H1 (cell line): ENCODE results near the gene C11orf65. TPM values are rescaled to one million over a fixed set of nuclear protein-coding genes. Genes with fewer than 3 reads are reported as not detected.

Source experiments
- BCL11A ChIP-seq, 2 experiments: IDR thresholded peaks; one replicate each; pipeline ENCODE4 v1.6.1; 2011; ENCODE audit warnings: low read depth in 2 of 2, low read length in 2 of 2, mild to moderate bottlenecking in 2 of 2
- KDM4A ChIP-seq: IDR thresholded peaks from one replicate; pipeline ENCODE4 v1.7.1; 2012; ENCODE audit warnings: low read depth, mild to moderate bottlenecking, moderate library complexity, low read length, inconsistent platforms; ENCODE audit not compliant: severe bottlenecking
- RBBP5 ChIP-seq: IDR thresholded peaks from 2 replicates; pipeline ENCODE4 v1.7.1; 2012; ENCODE audit warnings: low read depth, mild to moderate bottlenecking, inconsistent platforms, low read length, moderate library complexity, borderline replicate concordance
- RFX5 ChIP-seq: IDR thresholded peaks from 2 replicates; pipeline ENCODE4 v1.6.1; 2011; ENCODE audit warnings: low read depth, low read length, improper control_type of control experiment, borderline replicate concordance
- ZNF274 ChIP-seq: IDR thresholded peaks from 2 replicates; pipeline ENCODE4 v1.7.0; 2012; ENCODE audit warnings: low read length, borderline replicate concordance; ENCODE audit errors: extremely low read depth
- polyA plus RNA-seq, 7 experiments: library from polyadenylated mRNA; depleted of rRNA in 3 of 7; stranded (reverse) in 5 of 7; unstranded in 2 of 7; fragments of >200 nt in 5 of 7; fragments of 200-250 nt in 2 of 7; gene quantifications; 1 replicate in 5 of 7; 2 replicates in 1 of 7; 4 replicates in 1 of 7; pipeline versions ENCODE4 v1.2.1 to v1.2.3, GENCODE V29; 2011 to 2013; ENCODE audit warnings: missing spikeins in 2 of 7, mixed read lengths in 2 of 7
- total RNA-seq: library from RNA; stranded (reverse); fragmentation: NEBNext Ultra II Directional; extraction: Animal tissue kit (Norgen Biotek cat#: 25700); gene quantifications from 2 replicates; pipeline ENCODE4 v1.2.1, GENCODE V29; 2021
- TF ChIP-seq, protein P1 (sequence below): fragments of 300-600 bp; sonication (generic); IDR thresholded peaks from 2 replicates; pipeline ENCODE4 v1.7.1; 2012; ENCODE audit warnings: low read length, moderate library complexity, mild to moderate bottlenecking, inconsistent platforms; ENCODE audit not compliant: insufficient replicate concordance
- TF ChIP-seq, protein P2 (sequence below): IDR thresholded peaks from 2 replicates; pipeline ENCODE4 v1.6.1; 2011; ENCODE audit warnings: low read length, improper control_type of control experiment

The C11orf65 gene
- total and polyA plus RNA-seq, 2 of the 8 experiments (the other 6 are each of a cell fraction or from before 2014, with no cell fraction given), result 0.14 to 0.22 TPM

DNA sequence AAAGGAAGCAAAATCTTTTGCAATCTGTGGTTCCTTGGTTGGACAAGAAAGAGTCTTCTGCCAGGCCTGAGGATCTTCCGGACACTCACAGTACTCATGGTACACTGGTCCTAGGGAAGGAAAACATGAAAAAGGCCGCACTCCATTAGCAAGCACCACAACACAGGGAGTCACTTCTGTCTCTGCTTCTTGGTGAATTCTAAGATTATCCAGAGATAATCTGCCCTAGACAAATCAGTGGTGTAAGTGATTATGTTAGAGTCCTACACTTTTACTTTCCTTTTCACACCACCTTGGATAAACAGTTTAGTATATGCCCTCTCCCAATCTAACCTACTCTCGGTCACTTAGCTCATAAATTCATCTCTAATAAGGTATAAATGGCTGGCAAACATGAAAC is 19.0 kb upstream of the C11orf65 start (continued):
- TF ChIP-seq, protein P1, sequence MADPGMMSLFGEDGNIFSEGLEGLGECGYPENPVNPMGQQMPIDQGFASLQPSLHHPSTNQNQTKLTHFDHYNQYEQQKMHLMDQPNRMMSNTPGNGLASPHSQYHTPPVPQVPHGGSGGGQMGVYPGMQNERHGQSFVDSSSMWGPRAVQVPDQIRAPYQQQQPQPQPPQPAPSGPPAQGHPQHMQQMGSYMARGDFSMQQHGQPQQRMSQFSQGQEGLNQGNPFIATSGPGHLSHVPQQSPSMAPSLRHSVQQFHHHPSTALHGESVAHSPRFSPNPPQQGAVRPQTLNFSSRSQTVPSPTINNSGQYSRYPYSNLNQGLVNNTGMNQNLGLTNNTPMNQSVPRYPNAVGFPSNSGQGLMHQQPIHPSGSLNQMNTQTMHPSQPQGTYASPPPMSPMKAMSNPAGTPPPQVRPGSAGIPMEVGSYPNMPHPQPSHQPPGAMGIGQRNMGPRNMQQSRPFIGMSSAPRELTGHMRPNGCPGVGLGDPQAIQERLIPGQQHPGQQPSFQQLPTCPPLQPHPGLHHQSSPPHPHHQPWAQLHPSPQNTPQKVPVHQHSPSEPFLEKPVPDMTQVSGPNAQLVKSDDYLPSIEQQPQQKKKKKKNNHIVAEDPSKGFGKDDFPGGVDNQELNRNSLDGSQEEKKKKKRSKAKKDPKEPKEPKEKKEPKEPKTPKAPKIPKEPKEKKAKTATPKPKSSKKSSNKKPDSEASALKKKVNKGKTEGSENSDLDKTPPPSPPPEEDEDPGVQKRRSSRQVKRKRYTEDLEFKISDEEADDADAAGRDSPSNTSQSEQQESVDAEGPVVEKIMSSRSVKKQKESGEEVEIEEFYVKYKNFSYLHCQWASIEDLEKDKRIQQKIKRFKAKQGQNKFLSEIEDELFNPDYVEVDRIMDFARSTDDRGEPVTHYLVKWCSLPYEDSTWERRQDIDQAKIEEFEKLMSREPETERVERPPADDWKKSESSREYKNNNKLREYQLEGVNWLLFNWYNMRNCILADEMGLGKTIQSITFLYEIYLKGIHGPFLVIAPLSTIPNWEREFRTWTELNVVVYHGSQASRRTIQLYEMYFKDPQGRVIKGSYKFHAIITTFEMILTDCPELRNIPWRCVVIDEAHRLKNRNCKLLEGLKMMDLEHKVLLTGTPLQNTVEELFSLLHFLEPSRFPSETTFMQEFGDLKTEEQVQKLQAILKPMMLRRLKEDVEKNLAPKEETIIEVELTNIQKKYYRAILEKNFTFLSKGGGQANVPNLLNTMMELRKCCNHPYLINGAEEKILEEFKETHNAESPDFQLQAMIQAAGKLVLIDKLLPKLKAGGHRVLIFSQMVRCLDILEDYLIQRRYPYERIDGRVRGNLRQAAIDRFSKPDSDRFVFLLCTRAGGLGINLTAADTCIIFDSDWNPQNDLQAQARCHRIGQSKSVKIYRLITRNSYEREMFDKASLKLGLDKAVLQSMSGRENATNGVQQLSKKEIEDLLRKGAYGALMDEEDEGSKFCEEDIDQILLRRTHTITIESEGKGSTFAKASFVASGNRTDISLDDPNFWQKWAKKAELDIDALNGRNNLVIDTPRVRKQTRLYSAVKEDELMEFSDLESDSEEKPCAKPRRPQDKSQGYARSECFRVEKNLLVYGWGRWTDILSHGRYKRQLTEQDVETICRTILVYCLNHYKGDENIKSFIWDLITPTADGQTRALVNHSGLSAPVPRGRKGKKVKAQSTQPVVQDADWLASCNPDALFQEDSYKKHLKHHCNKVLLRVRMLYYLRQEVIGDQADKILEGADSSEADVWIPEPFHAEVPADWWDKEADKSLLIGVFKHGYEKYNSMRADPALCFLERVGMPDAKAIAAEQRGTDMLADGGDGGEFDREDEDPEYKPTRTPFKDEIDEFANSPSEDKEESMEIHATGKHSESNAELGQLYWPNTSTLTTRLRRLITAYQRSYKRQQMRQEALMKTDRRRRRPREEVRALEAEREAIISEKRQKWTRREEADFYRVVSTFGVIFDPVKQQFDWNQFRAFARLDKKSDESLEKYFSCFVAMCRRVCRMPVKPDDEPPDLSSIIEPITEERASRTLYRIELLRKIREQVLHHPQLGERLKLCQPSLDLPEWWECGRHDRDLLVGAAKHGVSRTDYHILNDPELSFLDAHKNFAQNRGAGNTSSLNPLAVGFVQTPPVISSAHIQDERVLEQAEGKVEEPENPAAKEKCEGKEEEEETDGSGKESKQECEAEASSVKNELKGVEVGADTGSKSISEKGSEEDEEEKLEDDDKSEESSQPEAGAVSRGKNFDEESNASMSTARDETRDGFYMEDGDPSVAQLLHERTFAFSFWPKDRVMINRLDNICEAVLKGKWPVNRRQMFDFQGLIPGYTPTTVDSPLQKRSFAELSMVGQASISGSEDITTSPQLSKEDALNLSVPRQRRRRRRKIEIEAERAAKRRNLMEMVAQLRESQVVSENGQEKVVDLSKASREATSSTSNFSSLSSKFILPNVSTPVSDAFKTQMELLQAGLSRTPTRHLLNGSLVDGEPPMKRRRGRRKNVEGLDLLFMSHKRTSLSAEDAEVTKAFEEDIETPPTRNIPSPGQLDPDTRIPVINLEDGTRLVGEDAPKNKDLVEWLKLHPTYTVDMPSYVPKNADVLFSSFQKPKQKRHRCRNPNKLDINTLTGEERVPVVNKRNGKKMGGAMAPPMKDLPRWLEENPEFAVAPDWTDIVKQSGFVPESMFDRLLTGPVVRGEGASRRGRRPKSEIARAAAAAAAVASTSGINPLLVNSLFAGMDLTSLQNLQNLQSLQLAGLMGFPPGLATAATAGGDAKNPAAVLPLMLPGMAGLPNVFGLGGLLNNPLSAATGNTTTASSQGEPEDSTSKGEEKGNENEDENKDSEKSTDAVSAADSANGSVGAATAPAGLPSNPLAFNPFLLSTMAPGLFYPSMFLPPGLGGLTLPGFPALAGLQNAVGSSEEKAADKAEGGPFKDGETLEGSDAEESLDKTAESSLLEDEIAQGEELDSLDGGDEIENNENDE, result no peak
- no peak for TF ChIP-seq RBBP5
- no peak for TF ChIP-seq RFX5
- TF ChIP-seq BCL11A (IDR thresholded peaks at IDR 0.05; ENCODE audit: low read depth in 2 of 2, low read length in 2 of 2), result no peak
- TF ChIP-seq KDM4A, result no peak
- TF ChIP-seq, protein P2, sequence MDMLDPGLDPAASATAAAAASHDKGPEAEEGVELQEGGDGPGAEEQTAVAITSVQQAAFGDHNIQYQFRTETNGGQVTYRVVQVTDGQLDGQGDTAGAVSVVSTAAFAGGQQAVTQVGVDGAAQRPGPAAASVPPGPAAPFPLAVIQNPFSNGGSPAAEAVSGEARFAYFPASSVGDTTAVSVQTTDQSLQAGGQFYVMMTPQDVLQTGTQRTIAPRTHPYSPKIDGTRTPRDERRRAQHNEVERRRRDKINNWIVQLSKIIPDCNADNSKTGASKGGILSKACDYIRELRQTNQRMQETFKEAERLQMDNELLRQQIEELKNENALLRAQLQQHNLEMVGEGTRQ, result no peak
- TF ChIP-seq ZNF274, result no peak
